ENCODE data around the gene EIF2S3. TPM values are rescaled to one million over a fixed set of nuclear protein-coding genes. Genes with fewer than 3 reads are reported as not detected.

EIF2S3 gene
- polyA plus RNA-seq, 1 of the 3 experiments (the other 2 are of a cell fraction): 68.4 TPM

- ChIA-PET POLR2A (no interaction called here), CTCF (no interaction called here)
- no peak overlapping the region for H3K4me2 ChIP-seq
- TF ChIP-seq MEF2A (IDR thresholded peaks at IDR 0.05; ENCODE audit: borderline replicate concordance, low read depth) (no peak), GATA2 (CRISPR knock-in tag; IDR thresholded peaks at IDR 0.05) (no peak), ELF1 (IDR thresholded peaks at IDR 0.05) (no peak), USF2 (IDR thresholded peaks at IDR 0.05; ENCODE audit: borderline replicate concordance, low read depth, low read length) (no peak), CTCF (IDR thresholded peaks at IDR 0.05) (no peak), ZBTB33 (IDR thresholded peaks at IDR 0.05; ENCODE audit: borderline replicate concordance, low read depth) (no peak), EP300 (IDR thresholded peaks at IDR 0.05; ENCODE audit: borderline replicate concordance in 1 of 2, low read depth in 1 of 2, low read length in 1 of 2) (no peak), NFIC (IDR thresholded peaks at IDR 0.05; ENCODE audit: borderline replicate concordance) (no peak), JUND (IDR thresholded peaks at IDR 0.05) (no peak), YY1 (IDR thresholded peaks at IDR 0.05; ENCODE audit: low read depth) (no peak)
- H3K9me3 ChIP-seq: no peaks in the 10 kb centered on the region
- H3K27me3 ChIP-seq (ENCODE audit: insufficient read depth): no peaks in the 10 kb centered on the region
- no peak overlapping the region for H3K9ac ChIP-seq
- H3K27ac ChIP-seq (ENCODE audit: low read depth in 2 of 2, low read length in 1 of 2): no peak overlapping the region
- no peak overlapping the region for H2AFZ ChIP-seq (ENCODE audit: low read depth)
- H3K9me2 ChIP-seq: no peaks in the 10 kb centered on the region
- H4K20me1 ChIP-seq (ENCODE audit: insufficient read depth): no peaks in the 10 kb centered on the region
- WGBS (ENCODE audit: low lambda C conversion rate): 29% methylated on average over 2 of the region's 2 CpGs
- no peaks in the 10 kb centered on the region; a peak in 1 of 4 replicates for H3K4me1 ChIP-seq (ENCODE audit: control insufficient read depth in 1 of 2, insufficient read depth in 2 of 2, low read depth in 1 of 2, low read length in 1 of 2)
- no peak overlapping the region for H3K4me3 ChIP-seq (ENCODE audit: low read depth in 2 of 2, low read length in 1 of 2)
- H3K79me2 ChIP-seq (ENCODE audit: insufficient read depth): no peaks in the 10 kb centered on the region
- DNase-seq: no peak
- H3K36me3 ChIP-seq (replicated peaks in 1 of 2; ENCODE audit: control insufficient read depth in 1 of 2, insufficient read depth in 2 of 2, low read length in 1 of 2): no peaks in the 10 kb centered on the region
- H3F3A ChIP-seq (replicated peaks; ENCODE audit: insufficient read depth): peaks cover 3% of the 10 kb centered on the region
Observed at GRCh38 chrX:24110069-24110468, 55.3 kb downstream of the EIF2S3 start.

- ChIA-PET POLR2A (no interaction called here), CTCF (no interaction called here)
- Histone ChIP-seq H3K4me1 (ENCODE audit: control insufficient read depth in 1 of 2, insufficient read depth in 2 of 2, low read depth in 1 of 2, low read length in 1 of 2) (no peaks in the 10 kb centered on the region; a peak in 2 of 4 replicates), H3K9ac (no peak overlapping the region), H3K27ac (ENCODE audit: low read depth in 2 of 2, low read length in 1 of 2) (no peak overlapping the region), H3K4me2 (no peak overlapping the region), H3K36me3 (replicated peaks in 1 of 2; ENCODE audit: control insufficient read depth in 1 of 2, insufficient read depth in 2 of 2, low read length in 1 of 2) (no peaks in the 10 kb centered on the region), H2AFZ (ENCODE audit: low read depth) (peak overlapping the region; percentile 16; the same call in 1 of the 2 replicates), H3K9me2 (no peaks in the 10 kb centered on the region), H3K4me3 (ENCODE audit: low read depth in 2 of 2, low read length in 1 of 2) (no peak overlapping the region), H3K79me2 (ENCODE audit: insufficient read depth) (no peaks in the 10 kb centered on the region), H4K20me1 (ENCODE audit: insufficient read depth) (no peaks in the 10 kb centered on the region), H3K27me3 (ENCODE audit: insufficient read depth) (no peaks in the 10 kb centered on the region), H3F3A (replicated peaks; ENCODE audit: insufficient read depth) (peaks cover 3% of the 10 kb centered on the region), H3K9me3 (no peaks in the 10 kb centered on the region)
- TF ChIP-seq ELF1 (IDR thresholded peaks at IDR 0.05): no peak
- TF ChIP-seq RFX5 (IDR thresholded peaks at IDR 0.05; ENCODE audit: low read length): no peak
- no peak for TF ChIP-seq FOSL2 (IDR thresholded peaks at IDR 0.05; ENCODE audit: borderline replicate concordance, low read depth)
- TF ChIP-seq NFIC (IDR thresholded peaks at IDR 0.05; ENCODE audit: borderline replicate concordance): no peak
- no peak for TF ChIP-seq EZH2phosphoT487 (IDR thresholded peaks at IDR 0.05; ENCODE audit: borderline replicate concordance, low read depth)
- no peak for TF ChIP-seq RXRA (IDR thresholded peaks at IDR 0.05; ENCODE audit: borderline replicate concordance, low read depth)
- no peak for TF ChIP-seq GATA2 (CRISPR knock-in tag; IDR thresholded peaks at IDR 0.05)
- WGBS (ENCODE audit: low lambda C conversion rate): 70% methylated on average over 2 of the region's 2 CpGs
- DNase-seq: no peak
Observed at GRCh38 chrX:24113181-24113580, 58.4 kb downstream of the EIF2S3 start.
